HG03457 (cell line): Measurements from ENCODE around the gene TBXT.
A peak's percentile ranks its signal among the peaks of the same experiment; 100 is the strongest.
"Not testable (repeated sequence)": the region's sequence is repeated elsewhere in the genome, so short reads cannot be mapped to it uniquely, and the experiment has no call there.

Experiments used
- ATAC-seq: cut with Tn5 transposase; IDR thresholded peaks from one replicate; pipeline ENCODE4 v1.9.1; 2021; ENCODE audit warnings: moderate number of reproducible peaks; ENCODE audit not compliant: unreplicated experiment

TBXT gene

GRCh38 chr6:166172546-166172945 lies 4.9 kb upstream of the TBXT start:
- ATAC-seq: no peak

- no peak for ATAC-seq
These were observed 2.1 kb upstream of the TBXT start for GRCh38 chr6:166169549-166170421.

- ATAC-seq: no peak
These were observed 1.2 kb upstream of the TBXT start for GRCh38 chr6:166168616-166169548.

GRCh38 chr6:166167258-166167731 lies 356 bp downstream of the TBXT start:
- no peak for ATAC-seq

GRCh38 chr6:166166314-166167257 lies 1.1 kb downstream of the TBXT start:
- no peak for ATAC-seq

- no peak for ATAC-seq
These were observed 1.9 kb downstream of the TBXT start for GRCh38 chr6:166165558-166166313.

- ATAC-seq: peak; percentile 88
These were observed 4.9 kb downstream of the TBXT start for GRCh38 chr6:166162599-166163342.

- no peak for ATAC-seq
These were observed 9.6 kb downstream of the TBXT start for GRCh38 chr6:166157930-166158617.

- ATAC-seq: no peak
These were observed 10.7 kb downstream of the TBXT start for GRCh38 chr6:166156942-166157341.

- no peak for ATAC-seq
These were observed 13.7 kb downstream of the TBXT start for GRCh38 chr6:166153966-166154365.

- no peak for ATAC-seq
These were observed 15.0 kb downstream of the TBXT start for GRCh38 chr6:166152660-166153059.

GRCh38 chr6:166151798-166152197 lies 15.9 kb downstream of the TBXT start:
- ATAC-seq: no peak

GRCh38 chr6:166145751-166146150 lies 21.9 kb downstream of the TBXT start:
- no peak for ATAC-seq

GRCh38 chr6:166143011-166143410 lies 24.6 kb downstream of the TBXT start:
- no peak for ATAC-seq

- no peak for ATAC-seq
These were observed 39.8 kb downstream of the TBXT start for GRCh38 chr6:166127624-166128472.

- not testable (repeated sequence) for ATAC-seq
These were observed 44.5 kb downstream of the TBXT start for GRCh38 chr6:166123115-166123514.

GRCh38 chr6:166121726-166122125 lies 45.9 kb downstream of the TBXT start:
- ATAC-seq: no peak
